ENCODE data around the gene VPREB3. TPM values are rescaled to one million over a fixed set of nuclear protein-coding genes. Genes with fewer than 3 reads are reported as not detected.

The VPREB3 gene
- total and polyA plus RNA-seq, 2 donors (not counting 1 experiment from before 2014, with no cell fraction given), result 92.7 to 461 TPM

GRCh38 chr22:23800297-23801237 is 46.3 kb upstream of the VPREB3 start:
- Histone ChIP-seq H3K27ac (ENCODE audit: low read length in 2 of 2) (peak overlapping the region; percentile 92 to 93), H3K4me1 (ENCODE audit: control insufficient read depth in 2 of 2, insufficient read depth in 2 of 2, low read length in 2 of 2) (peaks cover 63 to 76% of the 10 kb centered on the region in 2 donors), H3K36me3 (replicated peaks in 1 of 2; ENCODE audit: control extremely low read depth in 1 of 2, control insufficient read depth in 1 of 2, extremely low read depth in 1 of 2, insufficient read depth in 2 of 2, low read length in 1 of 2) (peaks cover 7 to 57% of the 10 kb centered on the region in 2 experiments), H3K79me2 (ENCODE audit: control insufficient read depth, insufficient read depth, low read length) (peaks cover 46% of the 10 kb centered on the region), H3K9me3 (ENCODE audit: control extremely low read depth in 1 of 3, control insufficient read depth in 2 of 3, insufficient read depth in 1 of 3, low read length in 2 of 3) (no peaks in the 10 kb centered on the region), H3K9ac (ENCODE audit: low read length) (peak overlapping the region; percentile 29), H3K27me3 (replicated peaks in 1 of 4; ENCODE audit: control extremely low read depth in 1 of 4, control insufficient read depth in 3 of 4, insufficient read depth in 4 of 4, low read length in 3 of 4) (no peaks in the 10 kb centered on the region), H3K4me3 (ENCODE audit: control extremely low read depth in 1 of 5, extremely low read depth in 1 of 5, insufficient read depth in 1 of 5, low read depth in 2 of 5, low read length in 4 of 5) (peak overlapping the region in 4 of 5 experiments; percentile 0 to 44 (median 4)), H2AFZ (ENCODE audit: insufficient read depth, low read depth, low read length, poor library complexity, severe bottlenecking) (peak overlapping the region; percentile 27), H3K4me2 (replicated peaks; ENCODE audit: low read depth, low read length, poor library complexity, severe bottlenecking) (peak overlapping the region; percentile 61), H4K20me1 (ENCODE audit: control insufficient read depth, insufficient read depth, low read length, poor library complexity, severe bottlenecking) (no peaks in the 10 kb centered on the region)
- no peaks in the 10 kb centered on the region for H3K27me3 Mint-ChIP-seq
- no peaks in the 10 kb centered on the region for H3K9me3 Mint-ChIP-seq (ENCODE audit: insufficient read depth)
- CTCF ChIA-PET, result interaction anchor here (1.3 to 2.4 kb wide), 8 partner anchors 20 to 51 kb away, joined by 3 to 11 read pairs (median 6); partner anchors contain the start of gene DERL3
- H3K4me3 Mint-ChIP-seq, result peak overlapping the region; percentile 81
- no peak for TF ChIP-seq CTCF (IDR thresholded peaks at IDR 0.05)
- TF ChIP-seq EZH2 (IDR thresholded peaks at IDR 0.05; ENCODE audit: borderline replicate concordance, insufficient read depth, low read depth, low read length, poor library complexity, severe bottlenecking), result no peak
- DNase-seq (peak; percentile 89), ATAC-seq (ENCODE audit: low read depth) (peak; percentile 70)
- intact Hi-C loops (cut with micrococcal nuclease), result loop anchor here (1.0 to 10.0 kb wide), 6 partner anchors 13 to 754 kb away; partner anchors contain the start of genes CHCHD10, DERL3, GUCD1 and SNRPD3
- WGBS (ENCODE audit: insufficient coverage), result 24% methylated on average over 18 of the region's 18 CpGs
- H3K4me1 Mint-ChIP-seq, result peaks cover 70% of the 10 kb centered on the region
- POLR2A ChIA-PET, result interaction anchor here (0.7 to 4.2 kb wide), 13 partner anchors 13 to 84 kb away, joined by 3 to 26 read pairs (median 5); partner anchors contain the start of genes DERL3, MMP11 and SLC2A11
- H3K27ac Mint-ChIP-seq, result peak overlapping the region; percentile 96

Data from B cell (primary cell).